H1 (cell line): Measurements from ENCODE around the gene TPO. TPM values are rescaled to one million over a fixed set of nuclear protein-coding genes. Genes with fewer than 3 reads are reported as not detected.

Source experiments
- CTBP2 ChIP-seq: IDR thresholded peaks from 2 replicates; pipeline ENCODE4 v1.7.0; 2011; ENCODE audit warnings: borderline replicate concordance, mild to moderate bottlenecking, moderate library complexity, mixed read lengths, low read length; ENCODE audit not compliant: insufficient read depth, insufficient read length
- HDAC2 ChIP-seq, 2 experiments: fragments of 300-600 bp in 1 of 2; sonication (generic) in 1 of 2; IDR thresholded peaks; 2 replicates each; pipeline ENCODE4 v1.6.1; 2011 to 2012; ENCODE audit warnings: low read depth in 2 of 2, low read length in 2 of 2, mild to moderate bottlenecking in 2 of 2, moderate library complexity in 2 of 2, borderline replicate concordance in 1 of 2, inconsistent platforms in 1 of 2
- TBP ChIP-seq: IDR thresholded peaks from 2 replicates; pipeline ENCODE4 v1.6.1; 2011; ENCODE audit warnings: low read depth, low read length, improper control_type of control experiment
- polyA plus RNA-seq, 7 experiments: library from polyadenylated mRNA; depleted of rRNA in 3 of 7; stranded (reverse) in 5 of 7; unstranded in 2 of 7; fragments of >200 nt in 5 of 7; fragments of 200-250 nt in 2 of 7; gene quantifications; 1 replicate in 5 of 7; 2 replicates in 1 of 7; 4 replicates in 1 of 7; pipeline versions ENCODE4 v1.2.1 to v1.2.3, GENCODE V29; 2011 to 2013; ENCODE audit warnings: missing spikeins in 2 of 7, mixed read lengths in 2 of 7
- total RNA-seq: library from RNA; stranded (reverse); fragmentation: NEBNext Ultra II Directional; extraction: Animal tissue kit (Norgen Biotek cat#: 25700); gene quantifications from 2 replicates; pipeline ENCODE4 v1.2.1, GENCODE V29; 2021

The TPO gene
- total and polyA plus RNA-seq, 2 of the 8 experiments (the other 6 are each of a cell fraction or from before 2014, with no cell fraction given): not detected

DNA sequence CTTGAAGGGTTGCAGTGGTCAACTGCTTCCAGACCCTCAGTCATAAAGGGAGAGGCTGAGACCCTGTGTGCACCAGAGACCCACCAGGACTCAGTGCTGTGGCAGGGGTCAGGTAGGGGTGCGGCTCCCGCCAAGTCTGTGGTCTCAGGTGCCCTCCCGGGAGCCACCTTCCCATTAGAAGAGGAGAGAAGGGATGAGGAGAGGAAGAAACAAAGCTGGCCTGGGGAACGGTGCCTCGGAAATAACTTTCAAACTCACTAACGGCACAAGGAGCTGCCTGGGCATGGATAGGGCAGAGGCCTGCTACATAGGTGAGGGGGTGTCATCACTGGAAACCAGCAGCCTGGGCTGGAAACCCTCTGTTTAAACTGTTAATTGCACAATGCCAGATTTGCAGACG lies 84.9 kb downstream of the TPO start (continued):
- TF ChIP-seq CTBP2 (no peak), HDAC2 (IDR thresholded peaks at IDR 0.05; ENCODE audit: borderline replicate concordance in 1 of 2, low read depth in 2 of 2, low read length in 2 of 2) (no peak), TBP (no peak)
